Ishikawa (cell line): ENCODE measurements around the gene RNASE11.

Experiments used
- CEBPB ChIP-seq: IDR thresholded peaks from 2 replicates; pipeline ENCODE4 v1.6.1; 2012
- CREB1 ChIP-seq: IDR thresholded peaks from 2 replicates; pipeline ENCODE4 v1.6.1; 2012; ENCODE audit warnings: low read depth
- EGR1 ChIP-seq: IDR thresholded peaks from 2 replicates; pipeline ENCODE4 v1.6.1; 2012
- EP300 ChIP-seq: IDR thresholded peaks from 2 replicates; pipeline ENCODE4 v1.6.1; 2012; ENCODE audit warnings: borderline replicate concordance
- FOXM1 ChIP-seq: IDR thresholded peaks from 2 replicates; pipeline ENCODE4 v1.6.1; 2012; ENCODE audit warnings: low read depth, borderline replicate concordance
- RAD21 ChIP-seq: IDR thresholded peaks from 2 replicates; pipeline ENCODE4 v1.6.1; 2012; ENCODE audit warnings: low read depth
- REST ChIP-seq: IDR thresholded peaks from 2 replicates; pipeline ENCODE4 v1.6.1; 2012; ENCODE audit warnings: low read depth, mild to moderate bottlenecking
- TAF1 ChIP-seq: IDR thresholded peaks from 2 replicates; pipeline ENCODE4 v1.6.1; 2012; ENCODE audit warnings: low read depth, mild to moderate bottlenecking
- TCF12 ChIP-seq: IDR thresholded peaks from 2 replicates; pipeline ENCODE4 v1.6.1; 2012; ENCODE audit warnings: low read depth
- TEAD4 ChIP-seq: IDR thresholded peaks from 2 replicates; pipeline ENCODE4 v1.6.1; 2012
- YY1 ChIP-seq: IDR thresholded peaks from 2 replicates; pipeline ENCODE4 v1.6.1; 2012; ENCODE audit warnings: low read depth
- TF ChIP-seq, protein P1 (sequence below): IDR thresholded peaks from 2 replicates; pipeline ENCODE4 v1.6.1; 2012

DNA sequence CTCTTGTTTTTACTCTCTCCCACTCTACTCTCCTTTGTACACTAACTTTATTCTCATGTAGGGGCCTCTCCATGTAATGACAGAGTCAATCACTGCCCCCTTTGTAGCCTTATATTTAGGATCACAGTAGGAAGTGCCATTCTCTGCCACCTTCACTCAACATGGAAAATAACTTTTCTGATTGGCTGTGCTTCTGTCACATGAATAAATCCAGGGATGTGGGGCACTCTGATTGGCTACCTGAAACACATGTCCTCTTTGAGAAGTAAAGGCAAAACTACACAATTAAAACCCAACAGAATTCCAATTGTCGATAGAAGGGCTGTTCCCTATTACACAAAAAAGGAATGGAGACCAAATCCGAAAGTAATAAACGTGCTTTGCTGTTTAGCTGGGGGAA, 26.8 kb downstream of the RNASE11 start, which contains the start of gene RNASE9:
- TF ChIP-seq TCF12 (no peak), EP300 (no peak), RAD21 (no peak), CEBPB (no peak), CREB1 (no peak), YY1 (no peak), REST (no peak), TEAD4 (no peak), FOXM1 (no peak), EGR1 (no peak), TAF1 (no peak)
- TF ChIP-seq, protein P1, sequence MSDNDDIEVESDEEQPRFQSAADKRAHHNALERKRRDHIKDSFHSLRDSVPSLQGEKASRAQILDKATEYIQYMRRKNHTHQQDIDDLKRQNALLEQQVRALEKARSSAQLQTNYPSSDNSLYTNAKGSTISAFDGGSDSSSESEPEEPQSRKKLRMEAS = no peak
